DND-41 (cell line): ENCODE data around the gene GRIK3.

ENCODE experiments used
- ATAC-seq: fragments of 200-7000 bp; cut with Tn5 transposase; 3 replicates; pipeline ENCODE4 v1.9.1; 2021; ENCODE audit warnings: low read depth; ENCODE audit not compliant: insufficient read depth
- DNase-seq: peaks from one replicate; pipeline ENCODE4 v3.0.0-alpha.2; 2020
- H2AFZ ChIP-seq: 2 replicates; pipeline ENCODE4 v1.6.0; 2012; ENCODE audit warnings: low read depth, low read length
- H3K27ac ChIP-seq: 2 replicates; pipeline ENCODE4 v1.5.1; 2012; ENCODE audit warnings: low read length, inconsistent platforms
- H3K27me3 ChIP-seq: fragments of 200-600 bp; sonication (generic); 2 replicates; pipeline ENCODE4 v1.6.0; 2012; ENCODE audit warnings: low read length, mild to moderate bottlenecking, inconsistent platforms; ENCODE audit not compliant: insufficient read depth, poor library complexity
- H3K36me3 ChIP-seq: 2 replicates; pipeline ENCODE4 v1.5.1; 2012; ENCODE audit warnings: low read length, inconsistent platforms; ENCODE audit not compliant: insufficient read depth
- H3K4me1 ChIP-seq: 2 replicates; pipeline ENCODE4 v1.5.1; 2012; ENCODE audit warnings: mild to moderate bottlenecking, low read length; ENCODE audit not compliant: insufficient read depth
- H3K4me2 ChIP-seq: 2 replicates; pipeline ENCODE4 v1.6.0; 2012; ENCODE audit warnings: mild to moderate bottlenecking, moderate library complexity, low read length, inconsistent platforms; ENCODE audit not compliant: insufficient read depth
- H3K4me3 ChIP-seq, 2 experiments: fragments of 200-600 bp in 1 of 2; shearing (Covaris generic) in 1 of 2; 2 replicates each; pipeline ENCODE4 v1.5.1; 2012 to 2016; ENCODE audit warnings: inconsistent platforms in 2 of 2, low read length in 2 of 2, mild to moderate bottlenecking in 2 of 2, low read depth in 1 of 2, moderate library complexity in 1 of 2
- H3K79me2 ChIP-seq: 2 replicates; pipeline ENCODE4 v1.6.0; 2012; ENCODE audit warnings: low read length, inconsistent platforms; ENCODE audit not compliant: insufficient read depth
- H3K9ac ChIP-seq: 2 replicates; pipeline ENCODE4 v1.6.0; 2012; ENCODE audit warnings: low read depth, mild to moderate bottlenecking, inconsistent platforms, low read length, moderate library complexity
- H3K9me3 ChIP-seq: 2 replicates; pipeline ENCODE4 v1.5.1; 2012; ENCODE audit warnings: low read length, moderate library complexity, mild to moderate bottlenecking, inconsistent platforms; ENCODE audit not compliant: insufficient read depth, severe bottlenecking
- H4K20me1 ChIP-seq: 2 replicates; pipeline ENCODE4 v1.6.0; 2012; ENCODE audit warnings: low read length; ENCODE audit not compliant: insufficient read depth
- EZH2 ChIP-seq: IDR thresholded peaks from 3 replicates; pipeline ENCODE4 v1.6.1; 2012; ENCODE audit warnings: borderline replicate concordance, low read depth, mild to moderate bottlenecking, moderate library complexity, low read length, inconsistent platforms; ENCODE audit not compliant: severe bottlenecking
- TF ChIP-seq, protein P1 (sequence below): IDR thresholded peaks from 2 replicates; pipeline ENCODE4 v1.5.1; 2012; ENCODE audit warnings: borderline replicate concordance, low read length, moderate library complexity, mild to moderate bottlenecking; ENCODE audit not compliant: poor library complexity, severe bottlenecking; ENCODE audit errors: extremely low read depth

Gene GRIK3

DNA sequence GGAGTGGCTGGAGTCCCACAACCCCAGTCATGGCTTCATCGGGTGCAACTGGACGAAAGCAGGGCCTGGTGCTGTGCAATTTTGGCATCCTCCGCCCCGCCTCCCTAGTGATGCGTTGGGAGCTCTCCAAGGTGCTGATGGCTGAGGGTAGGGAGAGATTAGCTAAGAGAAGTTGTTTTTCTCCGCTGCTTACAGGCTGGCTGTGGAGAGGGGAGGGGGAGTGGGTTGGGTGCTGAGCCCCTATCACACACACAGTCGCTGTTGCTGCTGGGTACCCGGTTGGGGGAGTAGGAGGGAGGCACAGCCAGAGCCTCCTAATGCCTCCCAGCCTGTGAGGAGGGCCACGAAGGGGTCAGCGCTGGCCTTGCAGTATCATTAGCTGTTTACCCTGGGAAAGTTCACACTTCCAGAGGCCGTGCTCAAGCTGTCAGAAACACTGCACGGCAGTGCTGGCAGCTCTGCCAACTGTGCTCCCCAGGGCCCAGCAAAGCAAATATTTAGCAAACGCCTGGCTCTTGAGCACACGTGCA lies 110.0 kb downstream of the GRIK3 start:
- Histone ChIP-seq H3K9ac (no peak overlapping the region), H3K4me1 (no peaks in the 10 kb centered on the region), H2AFZ (no peak overlapping the region), H3K4me2 (no peak overlapping the region), H3K79me2 (no peaks in the 10 kb centered on the region), H3K36me3 (no peaks in the 10 kb centered on the region), H3K4me3 (no peak overlapping the region), H3K27ac (no peak overlapping the region), H3K27me3 (no peaks in the 10 kb centered on the region), H4K20me1 (peaks cover 36% of the 10 kb centered on the region), H3K9me3 (no peaks in the 10 kb centered on the region)
- TF ChIP-seq, protein P1, sequence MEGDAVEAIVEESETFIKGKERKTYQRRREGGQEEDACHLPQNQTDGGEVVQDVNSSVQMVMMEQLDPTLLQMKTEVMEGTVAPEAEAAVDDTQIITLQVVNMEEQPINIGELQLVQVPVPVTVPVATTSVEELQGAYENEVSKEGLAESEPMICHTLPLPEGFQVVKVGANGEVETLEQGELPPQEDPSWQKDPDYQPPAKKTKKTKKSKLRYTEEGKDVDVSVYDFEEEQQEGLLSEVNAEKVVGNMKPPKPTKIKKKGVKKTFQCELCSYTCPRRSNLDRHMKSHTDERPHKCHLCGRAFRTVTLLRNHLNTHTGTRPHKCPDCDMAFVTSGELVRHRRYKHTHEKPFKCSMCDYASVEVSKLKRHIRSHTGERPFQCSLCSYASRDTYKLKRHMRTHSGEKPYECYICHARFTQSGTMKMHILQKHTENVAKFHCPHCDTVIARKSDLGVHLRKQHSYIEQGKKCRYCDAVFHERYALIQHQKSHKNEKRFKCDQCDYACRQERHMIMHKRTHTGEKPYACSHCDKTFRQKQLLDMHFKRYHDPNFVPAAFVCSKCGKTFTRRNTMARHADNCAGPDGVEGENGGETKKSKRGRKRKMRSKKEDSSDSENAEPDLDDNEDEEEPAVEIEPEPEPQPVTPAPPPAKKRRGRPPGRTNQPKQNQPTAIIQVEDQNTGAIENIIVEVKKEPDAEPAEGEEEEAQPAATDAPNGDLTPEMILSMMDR: no peak
- TF ChIP-seq EZH2: no peak
- peak; percentile 84 for ATAC-seq
- peak; percentile 76 for DNase-seq

DNA sequence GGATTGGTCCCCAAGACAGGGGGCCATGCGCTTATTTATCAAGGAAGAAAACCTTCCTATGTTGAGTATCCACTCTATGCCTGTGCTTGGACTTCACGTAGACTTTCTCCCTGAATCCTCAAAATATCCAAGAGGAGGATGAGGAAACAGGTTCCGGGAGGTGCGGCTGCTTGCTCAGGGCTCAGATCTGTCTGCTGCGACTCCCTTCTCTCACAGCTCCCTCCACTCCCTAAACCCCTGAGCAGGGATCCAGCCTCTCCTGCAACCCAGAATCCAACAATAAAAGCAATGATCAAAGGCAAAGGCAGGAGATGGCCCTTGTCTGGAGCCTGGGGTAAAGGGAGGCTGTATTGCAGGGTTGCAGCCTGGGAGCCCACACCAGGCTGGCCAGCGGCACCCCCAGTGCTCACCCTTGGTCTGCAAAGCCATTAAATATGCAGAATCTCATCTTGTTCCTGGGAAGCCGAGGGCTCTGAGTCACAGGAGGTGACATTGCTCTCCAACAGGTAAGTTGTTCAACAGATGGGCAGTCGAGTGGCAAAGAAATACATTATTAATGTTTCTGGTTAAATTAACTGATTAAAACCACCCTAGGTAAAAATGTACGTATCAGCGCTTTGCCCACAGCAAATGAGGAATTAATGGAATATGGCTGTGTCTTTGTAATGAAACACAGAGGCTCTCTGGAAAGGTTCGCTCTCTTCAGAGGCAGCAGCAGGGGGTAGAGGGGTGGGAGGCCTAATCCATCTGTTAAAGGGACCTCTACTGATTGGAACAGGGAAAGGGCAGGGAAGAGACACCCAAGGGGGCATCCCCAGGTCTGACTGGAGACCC lies 111.5 kb downstream of the GRIK3 start:
- TF ChIP-seq, protein P1: no peak
- TF ChIP-seq EZH2: no peak
- Histone ChIP-seq H3K27ac (no peak overlapping the region), H3K4me3 (no peak overlapping the region), H4K20me1 (peaks cover 30% of the 10 kb centered on the region), H2AFZ (no peak overlapping the region), H3K79me2 (no peaks in the 10 kb centered on the region), H3K4me1 (no peaks in the 10 kb centered on the region), H3K36me3 (no peaks in the 10 kb centered on the region), H3K4me2 (no peak overlapping the region), H3K27me3 (no peaks in the 10 kb centered on the region), H3K9ac (no peak overlapping the region), H3K9me3 (no peaks in the 10 kb centered on the region)
- DNase-seq (no peak), ATAC-seq (no peak)

DNA sequence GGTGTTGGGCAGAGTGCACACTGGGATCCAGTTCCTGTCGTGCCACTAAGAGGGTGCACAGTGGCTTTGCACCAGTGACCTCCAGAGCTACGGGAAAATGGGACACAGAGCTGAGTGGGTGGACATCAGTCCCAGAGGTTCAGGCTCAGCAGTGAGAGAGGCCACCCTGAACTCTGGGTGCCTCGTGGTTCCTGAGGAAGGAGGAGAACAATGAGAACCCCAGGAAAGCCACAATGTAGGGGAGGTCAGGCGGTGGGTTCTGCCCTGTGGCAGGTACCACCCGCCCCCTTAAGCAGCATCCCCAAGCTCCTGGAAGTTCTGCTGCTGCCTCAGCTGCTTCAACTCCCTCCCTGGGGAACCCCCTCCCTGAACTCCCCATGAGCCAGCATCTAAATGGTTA lies 112.2 kb downstream of the GRIK3 start:
- Histone ChIP-seq H3K36me3 (no peaks in the 10 kb centered on the region), H3K4me1 (no peaks in the 10 kb centered on the region), H3K27ac (no peak overlapping the region), H3K27me3 (no peaks in the 10 kb centered on the region), H4K20me1 (peaks cover 29% of the 10 kb centered on the region), H3K4me2 (no peak overlapping the region), H2AFZ (no peak overlapping the region), H3K79me2 (no peaks in the 10 kb centered on the region), H3K9me3 (no peaks in the 10 kb centered on the region), H3K4me3 (no peak overlapping the region), H3K9ac (no peak overlapping the region)
- TF ChIP-seq EZH2: no peak
- TF ChIP-seq, protein P1: no peak
- ATAC-seq (no peak), DNase-seq (no peak)
